ENCODE measurements around the gene OPALIN.

- TF ChIP-seq CTCF (IDR thresholded peaks at IDR 0.05), result no peak
- no peak for TF ChIP-seq POLR2AphosphoS5 (IDR thresholded peaks at IDR 0.05)
- TF ChIP-seq POLR2A (IDR thresholded peaks at IDR 0.05), result no peak
Observed at GRCh38 chr10:96368971-96369370, 10.2 kb upstream of the OPALIN start.

Measured in prostate gland (tissue), 2 donors.